Muscle layer of colon (tissue), 2 donors: Measurements from ENCODE around the gene RASSF9.

Source experiments
- H3K27ac ChIP-seq: one replicate; pipeline ENCODE4 v1.7.0; 2013; ENCODE audit warnings: low read depth, mild to moderate bottlenecking, low read length, moderate library complexity
- H3K27me3 ChIP-seq, 2 donors: one replicate each; pipeline ENCODE4 v1.7.0; 2013; ENCODE audit warnings: low read length in 2 of 2, mild to moderate bottlenecking in 2 of 2; ENCODE audit not compliant: insufficient read depth in 2 of 2, control insufficient read depth in 1 of 2
- H3K36me3 ChIP-seq: one replicate; pipeline ENCODE4 v1.7.0; 2013; ENCODE audit warnings: mild to moderate bottlenecking, low read length; ENCODE audit not compliant: insufficient read depth
- H3K4me1 ChIP-seq: one replicate; pipeline ENCODE4 v1.7.0; 2013; ENCODE audit warnings: mild to moderate bottlenecking, low read length; ENCODE audit not compliant: insufficient read depth
- H3K4me3 ChIP-seq, 2 donors: one replicate each; pipeline ENCODE4 v1.7.0; 2013; ENCODE audit warnings: low read length in 2 of 2, low read depth in 1 of 2, mild to moderate bottlenecking in 1 of 2, moderate library complexity in 1 of 2
- H3K9ac ChIP-seq: one replicate; pipeline ENCODE4 v1.7.0; 2013; ENCODE audit warnings: low read length
- H3K9me3 ChIP-seq: one replicate; pipeline ENCODE4 v1.7.0; 2013; ENCODE audit warnings: mild to moderate bottlenecking, low read length
- donor health status: abdominal sarcoma.
- donor health status: Adenocarcinoma of cecum.

The RASSF9 gene

GRCh38 chr12:85836197-85837090 lies at the start of gene RASSF9:
Gene RASSF9 (minus strand): TSS chr12:85836409. CDS start chr12:85836201, 208 bp downstream.
- no peaks in the 10 kb centered on the region for H3K27me3 ChIP-seq
- H3K27ac ChIP-seq: peak within 1 kb of the TSS; percentile 69

GRCh38 chr12:85883763-85884162 lies 47.6 kb upstream of the RASSF9 start:
- no peak overlapping the region for H3K9ac ChIP-seq
- no peaks in the 10 kb centered on the region for H3K4me1 ChIP-seq
- H3K4me3 ChIP-seq: no peak overlapping the region
- H3K36me3 ChIP-seq: no peaks in the 10 kb centered on the region
- no peaks in the 10 kb centered on the region for H3K27me3 ChIP-seq
- H3K9me3 ChIP-seq: no peaks in the 10 kb centered on the region
- no peak overlapping the region for H3K27ac ChIP-seq

More at GRCh38 chr12:85836197-85837090, at the start of gene RASSF9:
- H3K9ac ChIP-seq: peak within 1 kb of the TSS; percentile 79
- H3K36me3 ChIP-seq: no peaks in the 10 kb centered on the region
- peak within 1 kb of the TSS; percentile 62 to 86 for H3K4me3 ChIP-seq
- no peaks in the 10 kb centered on the region for H3K9me3 ChIP-seq
- peaks cover 4% of the 10 kb centered on the region for H3K4me1 ChIP-seq

GRCh38 chr12:85877459-85877858 lies 41.2 kb upstream of the RASSF9 start:
- H3K9ac ChIP-seq: no peak overlapping the region
- no peaks in the 10 kb centered on the region for H3K4me1 ChIP-seq
- no peak overlapping the region for H3K27ac ChIP-seq
- no peaks in the 10 kb centered on the region for H3K36me3 ChIP-seq
- no peaks in the 10 kb centered on the region for H3K9me3 ChIP-seq
- H3K4me3 ChIP-seq: no peak overlapping the region
- no peaks in the 10 kb centered on the region for H3K27me3 ChIP-seq

- Histone ChIP-seq H3K9me3 (no peaks in the 10 kb centered on the region), H3K4me1 (no peaks in the 10 kb centered on the region), H3K9ac (no peak within 1 kb of the TSS), H3K27ac (no peak within 1 kb of the TSS), H3K4me3 (no peak within 1 kb of the TSS), H3K27me3 (no peaks in the 10 kb centered on the region), H3K36me3 (no peaks in the 10 kb centered on the region)
Measured at GRCh38 chr12:85874031-85874461, 37.8 kb upstream of the RASSF9 start, which contains the start of gene NTS. Gene NTS (plus strand): TSS chr12:85874295. CDS start chr12:85874404, 109 bp downstream.

- H3K36me3 ChIP-seq: no peaks in the 10 kb centered on the region
Measured at GRCh38 chr12:85872497-85873091, 36.4 kb upstream of the RASSF9 start.

GRCh38 chr12:85866986-85867776 lies 31.0 kb upstream of the RASSF9 start:
- Histone ChIP-seq H3K4me3 (peak overlapping the region in 1 of 2 donors; percentile 16), H3K4me1 (peaks cover 5% of the 10 kb centered on the region), H3K27ac (no peak overlapping the region), H3K9ac (no peak overlapping the region), H3K27me3 (no peaks in the 10 kb centered on the region), H3K9me3 (no peaks in the 10 kb centered on the region), H3K36me3 (no peaks in the 10 kb centered on the region)

More at GRCh38 chr12:85872497-85873091, 36.4 kb upstream of the RASSF9 start:
- no peaks in the 10 kb centered on the region for H3K27me3 ChIP-seq
- no peaks in the 10 kb centered on the region for H3K9me3 ChIP-seq
- H3K4me1 ChIP-seq: no peaks in the 10 kb centered on the region
- H3K27ac ChIP-seq: no peak overlapping the region
- no peak overlapping the region for H3K4me3 ChIP-seq
- H3K9ac ChIP-seq: no peak overlapping the region

- no peaks in the 10 kb centered on the region for H3K27me3 ChIP-seq
- H3K9ac ChIP-seq: no peak overlapping the region
- H3K4me3 ChIP-seq: no peak overlapping the region
- no peaks in the 10 kb centered on the region for H3K9me3 ChIP-seq
- H3K27ac ChIP-seq: no peak overlapping the region
- no peaks in the 10 kb centered on the region for H3K36me3 ChIP-seq
- peaks cover 5% of the 10 kb centered on the region for H3K4me1 ChIP-seq
Measured at GRCh38 chr12:85865890-85866289, 29.7 kb upstream of the RASSF9 start.

GRCh38 chr12:85856966-85857365 lies 20.8 kb upstream of the RASSF9 start:
- Histone ChIP-seq H3K9ac (no peak overlapping the region), H3K36me3 (no peaks in the 10 kb centered on the region), H3K27ac (no peak overlapping the region), H3K4me3 (no peak overlapping the region), H3K4me1 (no peaks in the 10 kb centered on the region), H3K9me3 (no peaks in the 10 kb centered on the region), H3K27me3 (no peaks in the 10 kb centered on the region)

- Histone ChIP-seq H3K4me3 (no peak overlapping the region), H3K27me3 (no peaks in the 10 kb centered on the region), H3K27ac (no peak overlapping the region), H3K4me1 (no peaks in the 10 kb centered on the region), H3K36me3 (no peaks in the 10 kb centered on the region), H3K9me3 (no peaks in the 10 kb centered on the region), H3K9ac (no peak overlapping the region)
Measured at GRCh38 chr12:85855305-85855704, 19.1 kb upstream of the RASSF9 start.

GRCh38 chr12:85849344-85849743 lies 13.1 kb upstream of the RASSF9 start:
- H3K4me3 ChIP-seq: no peak overlapping the region
- no peaks in the 10 kb centered on the region for H3K36me3 ChIP-seq
- H3K9me3 ChIP-seq: no peaks in the 10 kb centered on the region
- no peaks in the 10 kb centered on the region for H3K27me3 ChIP-seq
- H3K27ac ChIP-seq: no peak overlapping the region
- H3K4me1 ChIP-seq: no peaks in the 10 kb centered on the region
- H3K9ac ChIP-seq: no peak overlapping the region
